Common myeloid progenitor, CD34-positive (primary cell): ENCODE results near the gene NCS1.

Source experiments
- CTCF ChIA-PET: fragments of 350-600 bp; sonication (Branson Sonifier 250); formaldehyde crosslinking; loops from one replicate; lab custom pipeline; 2021; ENCODE audit warnings: antibody characterized with exemption; lab: Charles Lee
- POLR2A ChIA-PET: fragments of 350-600 bp; sonication (Branson Sonifier 250); formaldehyde crosslinking; loops from one replicate; lab custom pipeline; 2021; ENCODE audit warnings: antibody characterized with exemption; lab: Charles Lee
- DNase-seq, 3 donors: peaks; one replicate each; pipeline versions ENCODE4 v3.0.0 to v3.0.0-alpha.2; 2013
- H3K27ac ChIP-seq, 2 experiments: 1 replicate in 1 of 2; 2 replicates in 1 of 2; pipeline ENCODE4 v1.7.0; 2013; ENCODE audit warnings: inconsistent platforms in 2 of 2, low read length in 2 of 2, mild to moderate bottlenecking in 2 of 2, low read depth in 1 of 2, moderate library complexity in 1 of 2; ENCODE audit not compliant: severe bottlenecking in 2 of 2, insufficient read depth in 1 of 2, poor library complexity in 1 of 2
- H3K27me3 ChIP-seq, 5 experiments: replicated peaks in 2 of 5; 1 replicate in 3 of 5; 2 replicates in 2 of 5; pipeline versions ENCODE4 v1.6.1 to v1.7.0; 2013; ENCODE audit warnings: low read length in 4 of 5, mild to moderate bottlenecking in 2 of 5, moderate library complexity in 2 of 5, inconsistent platforms in 1 of 5; ENCODE audit not compliant: insufficient read depth in 5 of 5, control insufficient read depth in 4 of 5
- H3K36me3 ChIP-seq, 4 experiments: 1 replicate in 2 of 4; 2 replicates in 2 of 4; pipeline versions ENCODE4 v1.6.1 to v1.7.0; 2013; ENCODE audit warnings: low read length in 3 of 4, control low read depth in 1 of 4, mild to moderate bottlenecking in 1 of 4; ENCODE audit not compliant: control insufficient read depth in 4 of 4, insufficient read depth in 4 of 4
- H3K4me1 ChIP-seq, 4 experiments: 1 replicate in 3 of 4; 2 replicates in 1 of 4; pipeline versions ENCODE4 v1.6.1 to v1.7.1; 2013; ENCODE audit warnings: low read length in 3 of 4, mild to moderate bottlenecking in 3 of 4, control low read depth in 1 of 4, inconsistent platforms in 1 of 4, moderate library complexity in 1 of 4; ENCODE audit not compliant: control insufficient read depth in 4 of 4, insufficient read depth in 4 of 4; ENCODE audit errors: control extremely low read depth in 1 of 4
- H3K4me3 ChIP-seq, 7 experiments: 1 replicate in 4 of 7; 2 replicates in 3 of 7; pipeline versions ENCODE4 v1.5.1 to v1.7.0; 2013; ENCODE audit warnings: mild to moderate bottlenecking in 7 of 7, low read length in 6 of 7, moderate library complexity in 6 of 7, inconsistent platforms in 2 of 7, low read depth in 2 of 7, control low read depth in 1 of 7; ENCODE audit not compliant: insufficient read depth in 4 of 7, control insufficient read depth in 1 of 7; ENCODE audit errors: extremely low read depth in 1 of 7
- H3K9me3 ChIP-seq, 5 experiments: 1 replicate in 4 of 5; 2 replicates in 1 of 5; pipeline versions ENCODE4 v1.6.1 to v1.7.1; 2013; ENCODE audit warnings: low read length in 4 of 5, mild to moderate bottlenecking in 2 of 5, inconsistent platforms in 1 of 5, low read depth in 1 of 5, moderate library complexity in 1 of 5; ENCODE audit not compliant: control insufficient read depth in 4 of 5, insufficient read depth in 2 of 5; ENCODE audit errors: control extremely low read depth in 1 of 5
- WGBS: methylation state at CpG from one replicate; pipeline ENCODE4 v1.1.5; 2013; ENCODE audit not compliant: insufficient coverage; 5-methylcytosine and 5-hydroxymethylcytosine counted together

NCS1 gene

DNA sequence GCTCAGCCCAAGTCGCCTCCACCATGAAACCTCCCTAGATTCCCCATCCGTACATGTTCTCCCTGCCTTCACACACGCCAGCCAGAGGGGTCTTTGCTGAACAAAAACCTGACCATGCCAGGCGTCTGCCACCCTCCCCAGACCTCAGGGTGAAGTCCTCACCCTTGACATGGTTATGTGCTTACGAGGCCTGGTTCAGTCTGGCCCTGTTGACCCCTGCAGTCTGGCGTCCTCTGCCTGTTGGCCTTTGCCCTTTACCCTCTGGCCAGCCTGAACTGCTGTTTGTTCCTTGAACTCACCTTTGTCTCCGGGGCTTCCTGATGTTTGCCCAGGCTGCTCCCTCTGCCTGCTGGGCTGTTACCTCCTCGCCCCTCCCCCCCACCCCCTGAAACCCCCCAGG is 29.8 kb downstream of the NCS1 start:
- Histone ChIP-seq H3K27me3 (peaks cover 0 to 2% (median 0%) of the 10 kb centered on the region in 5 experiments), H3K9me3 (no peaks in the 10 kb centered on the region), H3K4me3 (no peak overlapping the region), H3K27ac (no peak overlapping the region), H3K4me1 (no peaks in the 10 kb centered on the region), H3K36me3 (no peaks in the 10 kb centered on the region)
- ChIA-PET CTCF (interaction anchor here (0.6 kb wide), 1 partner anchor 94 kb away, joined by 3 read pairs; no protein-coding TSS in a partner anchor), POLR2A (interaction anchor here (0.6 kb wide), 1 partner anchor 82 kb away, joined by 3 read pairs; no protein-coding TSS in a partner anchor)
- DNase-seq = no peak
- 91% methylated on average over 6 of the region's 8 CpGs for WGBS

DNA sequence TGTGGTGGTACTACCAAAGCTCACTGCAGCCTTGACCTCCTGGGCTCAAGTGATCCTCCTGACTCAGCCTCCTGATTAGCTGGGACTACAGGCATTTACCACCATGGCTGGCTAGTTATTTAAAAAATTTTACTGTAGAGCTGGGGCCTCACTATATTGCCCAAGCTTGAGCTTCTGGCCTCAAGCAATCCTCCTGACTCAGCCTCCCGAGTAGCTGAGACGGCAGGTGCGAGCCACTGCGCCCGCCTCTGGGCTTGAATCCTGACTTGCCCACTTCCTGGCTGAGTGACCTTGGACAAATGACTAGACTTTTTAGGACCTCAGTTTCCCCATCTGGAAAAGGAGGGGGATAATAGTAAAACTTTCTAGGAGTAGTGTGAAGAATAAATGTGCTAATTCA is 32.1 kb downstream of the NCS1 start:
- ChIA-PET CTCF (no interaction called here), POLR2A (no interaction called here)
- no peak for DNase-seq
- Histone ChIP-seq H3K4me3 (no peak overlapping the region), H3K27me3 (peaks cover 0 to 7% (median 1%) of the 10 kb centered on the region in 5 experiments), H3K36me3 (no peaks in the 10 kb centered on the region), H3K9me3 (no peaks in the 10 kb centered on the region), H3K27ac (no peak overlapping the region), H3K4me1 (peaks cover 0 to 4% (median 0%) of the 10 kb centered on the region in 4 experiments)
- 98% methylated on average over 5 of the region's 5 CpGs for WGBS

DNA sequence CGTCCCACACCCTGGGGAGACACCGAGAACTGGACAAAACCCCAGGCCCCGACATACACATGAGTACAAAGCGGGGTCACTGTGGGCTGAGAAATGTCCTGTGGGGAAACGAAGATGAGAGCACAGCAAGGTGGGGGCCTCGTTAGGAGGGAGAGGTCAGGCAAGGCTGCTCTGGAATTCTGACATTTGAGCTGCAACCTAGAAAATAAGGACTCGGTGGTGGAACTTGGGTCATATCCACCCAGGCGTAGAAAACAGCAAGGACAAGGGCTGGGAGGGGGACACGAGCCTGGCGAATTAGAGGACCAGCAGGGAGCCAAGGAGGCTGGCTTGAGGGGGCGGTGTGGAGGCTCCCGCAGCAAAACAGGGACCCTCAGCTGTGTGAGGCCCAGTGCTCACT is 32.8 kb downstream of the NCS1 start:
- POLR2A ChIA-PET = no interaction called here
- peaks cover 0 to 4% (median 0%) of the 10 kb centered on the region in 4 experiments for H3K4me1 ChIP-seq
- no peak for DNase-seq

DNA sequence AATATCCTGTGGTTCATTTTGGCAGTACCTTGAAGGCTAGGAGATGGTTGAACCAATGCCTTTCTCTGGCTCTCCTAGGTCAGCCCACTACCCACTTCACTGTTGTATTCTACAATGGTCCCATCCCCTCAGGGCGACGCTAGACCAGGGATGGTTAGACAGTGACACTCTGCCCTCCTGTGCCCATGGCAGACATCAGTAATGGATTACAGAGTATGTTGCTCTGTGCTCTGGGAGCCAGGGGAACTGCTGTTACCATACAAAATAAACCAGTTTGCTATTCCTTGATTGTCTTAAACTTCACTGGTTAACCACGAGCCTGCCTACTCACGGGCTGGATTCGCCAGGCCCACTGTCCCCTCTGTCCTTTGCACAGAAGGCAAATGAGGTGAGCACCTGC is 33.7 kb downstream of the NCS1 start:
- POLR2A ChIA-PET = interaction anchor here (0.6 kb wide), 1 partner anchor 21 kb away, joined by 7 read pairs; no protein-coding TSS in a partner anchor
- Histone ChIP-seq H3K36me3 (no peaks in the 10 kb centered on the region), H3K4me1 (peaks cover 0 to 4% (median 0%) of the 10 kb centered on the region in 4 experiments), H3K27me3 (peaks cover 0 to 9% (median 0%) of the 10 kb centered on the region in 5 experiments), H3K9me3 (no peaks in the 10 kb centered on the region), H3K27ac (no peak overlapping the region), H3K4me3 (no peak overlapping the region)
- WGBS = 98% methylated on average over 5 of the region's 5 CpGs
- DNase-seq = no peak
- CTCF ChIA-PET = interaction anchor here (1.1 to 1.2 kb wide), 2 partner anchors 32 to 87 kb away, joined by 3 to 4 read pairs; no protein-coding TSS in a partner anchor

More for the DNA sequence above, 32.8 kb downstream of the NCS1 start:
- peaks cover 0 to 9% (median 0%) of the 10 kb centered on the region in 5 experiments for H3K27me3 ChIP-seq
- no peak overlapping the region for H3K27ac ChIP-seq
- H3K4me3 ChIP-seq = no peak overlapping the region
- no peaks in the 10 kb centered on the region for H3K9me3 ChIP-seq
- no peaks in the 10 kb centered on the region for H3K36me3 ChIP-seq
- 95% methylated on average over 9 of the region's 12 CpGs for WGBS
- CTCF ChIA-PET = interaction anchor here (0.7 to 1.2 kb wide), 2 partner anchors 55 to 87 kb away, joined by 3 to 4 read pairs; no protein-coding TSS in a partner anchor

DNA sequence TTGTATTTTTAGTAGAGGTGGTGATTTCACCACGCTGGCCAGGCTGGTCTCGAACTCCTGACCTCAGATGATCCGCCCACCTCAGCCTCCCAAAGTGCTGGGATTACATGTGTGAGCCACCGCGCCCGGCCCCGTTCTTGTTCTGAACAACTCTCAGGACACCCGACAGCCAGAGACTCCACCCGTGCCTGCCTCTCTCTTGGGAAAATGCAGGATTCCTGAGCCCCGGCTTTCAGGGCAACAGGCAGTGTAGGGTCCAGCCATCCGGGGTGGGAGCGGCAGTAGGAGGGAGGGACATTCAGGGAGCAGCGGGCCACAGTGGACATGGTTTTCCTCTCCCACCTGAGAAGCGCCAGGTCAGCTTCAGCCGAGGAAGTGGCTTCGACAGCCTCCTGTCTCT is 34.4 kb downstream of the NCS1 start:
- H3K4me3 ChIP-seq = no peak overlapping the region
- no peaks in the 10 kb centered on the region for H3K9me3 ChIP-seq
- no peak overlapping the region for H3K27ac ChIP-seq
- H3K4me1 ChIP-seq = peaks cover 0 to 4% (median 0%) of the 10 kb centered on the region in 4 experiments
- DNase-seq = no peak
- ChIA-PET POLR2A (no interaction called here), CTCF (interaction anchor here (1.1 kb wide), 1 partner anchor 32 kb away, joined by 3 read pairs; no protein-coding TSS in a partner anchor)
- H3K36me3 ChIP-seq = no peaks in the 10 kb centered on the region
- 96% methylated on average over 16 of the region's 16 CpGs for WGBS
- H3K27me3 ChIP-seq = peaks cover 0 to 9% (median 0%) of the 10 kb centered on the region in 5 experiments

DNA sequence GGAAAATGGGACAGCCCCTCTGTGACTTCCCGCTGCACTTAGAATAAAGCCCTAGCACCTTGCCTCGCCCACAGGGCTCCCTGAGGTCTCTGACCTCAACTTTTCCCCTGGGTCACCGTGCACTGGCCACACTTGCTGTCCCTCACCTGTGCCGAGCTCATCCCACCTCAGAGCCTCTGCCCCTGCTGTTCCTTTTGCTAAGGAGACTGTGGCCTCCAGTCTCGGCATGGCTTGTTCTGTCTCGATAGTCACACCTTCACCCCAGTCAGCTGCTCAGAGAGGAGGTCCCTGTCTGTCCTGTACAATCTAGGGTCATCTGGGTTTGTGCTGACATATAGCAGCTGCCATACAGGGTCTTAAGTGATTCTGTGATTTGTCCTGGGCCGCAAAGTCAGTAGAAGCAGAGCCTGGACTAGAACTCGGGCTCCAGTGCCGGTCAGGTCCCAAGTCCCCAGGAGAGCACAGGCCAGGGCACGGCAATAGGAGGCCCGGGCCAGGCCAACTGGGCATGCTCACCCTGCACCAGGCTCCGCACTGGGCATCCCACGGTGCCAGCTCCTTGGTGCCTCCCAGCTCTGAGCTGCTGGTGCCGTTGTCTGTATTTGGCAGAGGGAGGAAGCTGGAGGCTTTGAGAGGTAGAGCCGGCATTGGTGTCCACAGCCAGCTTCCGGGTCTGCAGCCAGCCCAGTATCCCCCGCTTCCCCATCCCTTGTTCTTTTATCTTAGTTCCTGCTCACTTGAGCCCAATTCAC is 35.2 kb downstream of the NCS1 start:
- ChIA-PET CTCF (no interaction called here), POLR2A (interaction anchor here (0.5 kb wide), 1 partner anchor 41 kb away, joined by 3 read pairs; no protein-coding TSS in a partner anchor)
- Histone ChIP-seq H3K36me3 (no peaks in the 10 kb centered on the region), H3K27me3 (peaks cover 0 to 9% (median 0%) of the 10 kb centered on the region in 5 experiments), H3K27ac (no peak overlapping the region), H3K4me1 (peaks cover 0 to 4% (median 0%) of the 10 kb centered on the region in 4 experiments), H3K9me3 (no peaks in the 10 kb centered on the region), H3K4me3 (no peak overlapping the region)
- WGBS = 82% methylated on average over 14 of the region's 17 CpGs
- no peak for DNase-seq
